HEK293 (cell line): ENCODE data around the gene NEUROG3.

ENCODE experiments used
- CTCF ChIA-PET: fragments of 350-600 bp; formaldehyde crosslinking; extraction: SDS; loops from one replicate; lab custom pipeline; 2021; ENCODE audit warnings: antibody characterized with exemption; lab: Yijun Ruan, JAX
- POLR2A ChIA-PET: fragments of 300-600 bp; formaldehyde crosslinking; extraction: SDS; loops from one replicate; lab custom pipeline; 2020; ENCODE audit warnings: antibody characterized with exemption, inconsistent platforms; lab: Yijun Ruan, JAX
- H3K27ac ChIP-seq: fragments of 200-500 bp; sonication (Bioruptor generic); 2 replicates; pipeline ENCODE4 v1.5.1; 2014; ENCODE audit warnings: low read depth, low read length, control low read depth, inconsistent platforms; ENCODE audit errors: extremely low read depth
- H3K36me3 ChIP-seq, 2 experiments: fragments of 200-500 bp in 1 of 2; sonication (Bioruptor generic) in 1 of 2; 1 replicate in 1 of 2; 2 replicates in 1 of 2; pipeline ENCODE4 v1.5.1; 2014 to 2017; ENCODE audit warnings: inconsistent platforms in 2 of 2, low read length in 2 of 2; ENCODE audit not compliant: control insufficient read depth in 2 of 2, insufficient read depth in 1 of 2
- H3K4me1 ChIP-seq: fragments of 200-500 bp; sonication (Bioruptor generic); 2 replicates; pipeline ENCODE4 v1.5.1; 2014; ENCODE audit warnings: mild to moderate bottlenecking, low read length, inconsistent platforms; ENCODE audit not compliant: control insufficient read depth, insufficient read depth
- H3K4me3 ChIP-seq: 2 replicates; pipeline ENCODE4 v1.5.1; 2011; ENCODE audit warnings: low read depth, mild to moderate bottlenecking, control low read depth, low read length, moderate library complexity
- H3K9me3 ChIP-seq: fragments of 200-500 bp; sonication (Bioruptor generic); 2 replicates; pipeline ENCODE4 v1.5.1; 2014; ENCODE audit warnings: low read depth, low read length, inconsistent platforms; ENCODE audit not compliant: control insufficient read depth, insufficient read depth
- HOXD13 ChIP-seq: sonication (generic); formaldehyde crosslinking; IDR thresholded peaks from 2 replicates; pipeline ENCODE4 v1.8.0; 2022; ENCODE audit warnings: missing genetic modification reagents, borderline replicate concordance
- SCRT2 ChIP-seq: fragments of 450-650 bp; formaldehyde crosslinking; IDR thresholded peaks from 2 replicates; pipeline ENCODE4 v1.5.1; 2016; ENCODE audit warnings: missing biosample characterization, missing genetic modification characterization
- TRIM28 ChIP-seq: IDR thresholded peaks from 2 replicates; pipeline ENCODE4 v1.6.1; 2011; ENCODE audit warnings: low read length, control low read depth, borderline replicate concordance
- ZEB2 ChIP-seq: fragments of 450-650 bp; formaldehyde crosslinking; IDR thresholded peaks from 2 replicates; pipeline ENCODE4 v1.5.1; 2016; ENCODE audit warnings: missing biosample characterization, missing genetic modification characterization
- ZIC2 ChIP-seq: fragments of 450-650 bp; formaldehyde crosslinking; IDR thresholded peaks from 2 replicates; pipeline ENCODE4 v1.5.1; 2016; ENCODE audit warnings: missing biosample characterization, missing genetic modification characterization
- ZNF221 ChIP-seq: fragments of 450-650 bp; formaldehyde crosslinking; IDR thresholded peaks from 2 replicates; pipeline ENCODE4 v1.5.1; 2017; ENCODE audit warnings: missing biosample characterization, missing genetic modification characterization, borderline replicate concordance
- ZNF391 ChIP-seq: fragments of 450-650 bp; formaldehyde crosslinking; IDR thresholded peaks from 2 replicates; pipeline ENCODE4 v1.5.1; 2016; ENCODE audit warnings: low read depth, missing biosample characterization, missing genetic modification characterization, borderline replicate concordance
- ZNF48 ChIP-seq: fragments of 450-650 bp; formaldehyde crosslinking; IDR thresholded peaks from 2 replicates; pipeline ENCODE4 v1.5.1; 2016; ENCODE audit warnings: missing biosample characterization, missing genetic modification characterization
- ZNF626 ChIP-seq: fragments of 450-650 bp; sonication (Bioruptor Pico); formaldehyde crosslinking; IDR thresholded peaks from 2 replicates; pipeline ENCODE4 v1.5.1; 2018; ENCODE audit warnings: missing biosample characterization, missing genetic modification characterization, inconsistent platforms
- ZNF791 ChIP-seq: fragments of 450-650 bp; formaldehyde crosslinking; IDR thresholded peaks from 2 replicates; pipeline ENCODE4 v1.5.1; 2016; ENCODE audit warnings: missing biosample characterization, missing genetic modification characterization
- ZNF837 ChIP-seq: fragments of 450-650 bp; formaldehyde crosslinking; IDR thresholded peaks from 2 replicates; pipeline ENCODE4 v1.5.1; 2016; ENCODE audit warnings: missing biosample characterization, missing genetic modification characterization
- TF ChIP-seq, protein P1 (sequence below): fragments of 450-650 bp; formaldehyde crosslinking; IDR thresholded peaks from 2 replicates; pipeline ENCODE4 v1.5.1; 2016; ENCODE audit warnings: missing biosample characterization, missing genetic modification characterization
- TF ChIP-seq, protein P2 (sequence below): fragments of 450-650 bp; formaldehyde crosslinking; IDR thresholded peaks from 2 replicates; pipeline ENCODE4 v1.5.1; 2017; ENCODE audit warnings: missing biosample characterization, missing genetic modification characterization
- TF ChIP-seq, protein P3 (sequence below): fragments of 450-650 bp; IDR thresholded peaks from 2 replicates; pipeline ENCODE4 v1.5.1; 2018; ENCODE audit warnings: missing biosample characterization, mild to moderate bottlenecking, missing genetic modification characterization
- TF ChIP-seq, protein P4 (sequence below): fragments of 450-650 bp; formaldehyde crosslinking; IDR thresholded peaks from 2 replicates; pipeline ENCODE4 v1.5.1; 2016; ENCODE audit warnings: missing biosample characterization, missing genetic modification characterization

NEUROG3 gene

DNA sequence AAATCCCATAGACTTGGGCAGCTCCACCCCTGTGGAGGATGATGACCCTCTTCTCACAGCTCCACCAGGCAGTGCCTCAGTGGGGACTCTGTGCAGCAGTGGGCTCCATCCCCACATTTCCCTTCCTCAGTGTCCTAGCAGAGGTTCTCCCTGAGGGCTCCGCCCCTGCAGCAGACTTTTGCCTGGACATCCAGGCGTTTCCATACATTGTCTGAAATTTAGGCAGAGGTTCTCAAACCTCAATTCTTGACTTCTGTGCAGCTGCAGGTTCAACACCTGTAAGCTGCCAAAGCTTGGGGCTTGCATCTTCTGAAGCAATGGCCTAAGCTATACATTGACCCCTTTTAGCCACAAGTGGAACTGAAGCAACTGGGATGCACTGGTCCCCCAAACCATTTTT, 31.8 kb downstream of the NEUROG3 start (continued):
- TF ChIP-seq, protein P1, sequence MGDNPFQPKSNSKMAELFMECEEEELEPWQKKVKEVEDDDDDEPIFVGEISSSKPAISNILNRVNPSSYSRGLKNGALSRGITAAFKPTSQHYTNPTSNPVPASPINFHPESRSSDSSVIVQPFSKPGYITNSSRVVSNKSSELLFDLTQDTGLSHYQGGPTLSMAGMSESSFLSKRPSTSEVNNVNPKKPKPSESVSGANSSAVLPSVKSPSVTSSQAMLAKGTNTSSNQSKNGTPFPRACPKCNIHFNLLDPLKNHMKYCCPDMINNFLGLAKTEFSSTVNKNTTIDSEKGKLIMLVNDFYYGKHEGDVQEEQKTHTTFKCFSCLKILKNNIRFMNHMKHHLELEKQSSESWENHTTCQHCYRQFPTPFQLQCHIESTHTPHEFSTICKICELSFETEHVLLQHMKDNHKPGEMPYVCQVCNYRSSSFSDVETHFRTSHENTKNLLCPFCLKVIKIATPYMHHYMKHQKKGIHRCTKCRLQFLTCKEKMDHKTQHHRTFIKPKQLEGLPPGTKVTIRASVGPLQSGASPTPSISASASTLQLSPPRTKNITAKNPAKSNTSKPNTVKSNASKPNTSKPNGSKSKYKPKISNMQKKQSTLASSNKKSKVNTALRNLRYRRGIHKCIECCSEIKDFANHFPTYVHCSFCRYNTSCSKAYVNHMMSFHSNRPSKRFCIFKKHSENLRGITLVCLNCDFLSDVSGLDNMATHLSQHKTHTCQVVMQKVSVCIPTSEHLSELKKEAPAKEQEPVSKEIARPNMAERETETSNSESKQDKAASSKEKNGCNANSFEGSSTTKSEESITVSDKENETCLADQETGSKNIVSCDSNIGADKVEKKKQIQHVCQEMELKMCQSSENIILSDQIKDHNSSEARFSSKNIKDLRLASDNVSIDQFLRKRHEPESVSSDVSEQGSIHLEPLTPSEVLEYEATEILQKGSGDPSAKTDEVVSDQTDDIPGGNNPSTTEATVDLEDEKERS: 0 out of 2 replicates have a peak, but pooled peaks have one; percentile 70
- TF ChIP-seq, protein P2, sequence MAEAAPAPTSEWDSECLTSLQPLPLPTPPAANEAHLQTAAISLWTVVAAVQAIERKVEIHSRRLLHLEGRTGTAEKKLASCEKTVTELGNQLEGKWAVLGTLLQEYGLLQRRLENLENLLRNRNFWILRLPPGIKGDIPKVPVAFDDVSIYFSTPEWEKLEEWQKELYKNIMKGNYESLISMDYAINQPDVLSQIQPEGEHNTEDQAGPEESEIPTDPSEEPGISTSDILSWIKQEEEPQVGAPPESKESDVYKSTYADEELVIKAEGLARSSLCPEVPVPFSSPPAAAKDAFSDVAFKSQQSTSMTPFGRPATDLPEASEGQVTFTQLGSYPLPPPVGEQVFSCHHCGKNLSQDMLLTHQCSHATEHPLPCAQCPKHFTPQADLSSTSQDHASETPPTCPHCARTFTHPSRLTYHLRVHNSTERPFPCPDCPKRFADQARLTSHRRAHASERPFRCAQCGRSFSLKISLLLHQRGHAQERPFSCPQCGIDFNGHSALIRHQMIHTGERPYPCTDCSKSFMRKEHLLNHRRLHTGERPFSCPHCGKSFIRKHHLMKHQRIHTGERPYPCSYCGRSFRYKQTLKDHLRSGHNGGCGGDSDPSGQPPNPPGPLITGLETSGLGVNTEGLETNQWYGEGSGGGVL (tag by site-specific recombination): no peak
- TF ChIP-seq TRIM28 (peak; percentile 83; the same call in 1 of the 2 replicates), ZEB2 (tag by site-specific recombination) (no peak), HOXD13 (CRISPR knock-in tag) (no peak), ZNF391 (tag by site-specific recombination) (no peak), ZNF837 (tag by site-specific recombination) (no peak), ZIC2 (tag by site-specific recombination) (no peak), ZNF626 (0 out of 2 replicates have a peak, but pooled peaks have one; percentile 23), ZNF791 (tag by site-specific recombination) (no peak), ZNF221 (tag by site-specific recombination) (no peak)
- TF ChIP-seq, protein P3, sequence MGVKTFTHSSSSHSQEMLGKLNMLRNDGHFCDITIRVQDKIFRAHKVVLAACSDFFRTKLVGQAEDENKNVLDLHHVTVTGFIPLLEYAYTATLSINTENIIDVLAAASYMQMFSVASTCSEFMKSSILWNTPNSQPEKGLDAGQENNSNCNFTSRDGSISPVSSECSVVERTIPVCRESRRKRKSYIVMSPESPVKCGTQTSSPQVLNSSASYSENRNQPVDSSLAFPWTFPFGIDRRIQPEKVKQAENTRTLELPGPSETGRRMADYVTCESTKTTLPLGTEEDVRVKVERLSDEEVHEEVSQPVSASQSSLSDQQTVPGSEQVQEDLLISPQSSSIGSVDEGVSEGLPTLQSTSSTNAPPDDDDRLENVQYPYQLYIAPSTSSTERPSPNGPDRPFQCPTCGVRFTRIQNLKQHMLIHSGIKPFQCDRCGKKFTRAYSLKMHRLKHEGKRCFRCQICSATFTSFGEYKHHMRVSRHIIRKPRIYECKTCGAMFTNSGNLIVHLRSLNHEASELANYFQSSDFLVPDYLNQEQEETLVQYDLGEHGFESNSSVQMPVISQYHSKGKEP (tag by site-specific recombination): no peak
- TF ChIP-seq, protein P4, sequence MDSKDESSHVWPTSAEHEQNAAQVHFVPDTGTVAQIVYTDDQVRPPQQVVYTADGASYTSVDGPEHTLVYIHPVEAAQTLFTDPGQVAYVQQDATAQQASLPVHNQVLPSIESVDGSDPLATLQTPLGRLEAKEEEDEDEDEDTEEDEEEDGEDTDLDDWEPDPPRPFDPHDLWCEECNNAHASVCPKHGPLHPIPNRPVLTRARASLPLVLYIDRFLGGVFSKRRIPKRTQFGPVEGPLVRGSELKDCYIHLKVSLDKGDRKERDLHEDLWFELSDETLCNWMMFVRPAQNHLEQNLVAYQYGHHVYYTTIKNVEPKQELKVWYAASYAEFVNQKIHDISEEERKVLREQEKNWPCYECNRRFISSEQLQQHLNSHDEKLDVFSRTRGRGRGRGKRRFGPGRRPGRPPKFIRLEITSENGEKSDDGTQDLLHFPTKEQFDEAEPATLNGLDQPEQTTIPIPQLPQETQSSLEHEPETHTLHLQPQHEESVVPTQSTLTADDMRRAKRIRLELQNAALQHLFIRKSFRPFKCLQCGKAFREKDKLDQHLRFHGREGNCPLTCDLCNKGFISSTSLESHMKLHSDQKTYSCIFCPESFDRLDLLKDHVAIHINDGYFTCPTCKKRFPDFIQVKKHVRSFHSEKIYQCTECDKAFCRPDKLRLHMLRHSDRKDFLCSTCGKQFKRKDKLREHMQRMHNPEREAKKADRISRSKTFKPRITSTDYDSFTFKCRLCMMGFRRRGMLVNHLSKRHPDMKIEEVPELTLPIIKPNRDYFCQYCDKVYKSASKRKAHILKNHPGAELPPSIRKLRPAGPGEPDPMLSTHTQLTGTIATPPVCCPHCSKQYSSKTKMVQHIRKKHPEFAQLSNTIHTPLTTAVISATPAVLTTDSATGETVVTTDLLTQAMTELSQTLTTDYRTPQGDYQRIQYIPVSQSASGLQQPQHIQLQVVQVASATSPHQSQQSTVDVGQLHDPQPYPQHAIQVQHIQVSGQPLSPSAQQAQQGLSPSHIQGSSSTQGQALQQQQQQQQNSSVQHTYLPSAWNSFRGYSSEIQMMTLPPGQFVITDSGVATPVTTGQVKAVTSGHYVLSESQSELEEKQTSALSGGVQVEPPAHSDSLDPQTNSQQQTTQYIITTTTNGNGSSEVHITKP: no peak
- TF ChIP-seq, all 188 proteins: peak for 5

DNA sequence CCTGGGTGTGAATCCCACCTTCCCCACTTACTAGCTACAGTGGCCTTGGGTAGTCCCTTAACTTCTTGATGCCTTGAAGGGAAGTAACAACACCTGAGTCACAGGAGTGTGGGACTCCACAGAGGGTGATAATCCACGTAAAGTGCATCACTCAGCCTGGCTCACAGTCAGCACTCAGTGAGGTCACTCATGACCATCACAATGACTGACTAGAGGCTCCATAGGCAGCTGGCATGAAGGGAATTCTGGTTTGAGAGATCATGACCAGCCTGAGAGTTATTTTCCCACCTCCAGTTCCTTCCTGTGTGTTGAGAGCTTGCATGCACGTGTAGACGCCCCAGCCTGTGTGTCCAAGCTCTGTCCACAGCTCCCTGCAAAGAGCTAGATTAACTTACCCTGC, 34.8 kb downstream of the NEUROG3 start:
- no peak for TF ChIP-seq SCRT2 (tag by site-specific recombination)
- TF ChIP-seq ZNF48: no peak
- TF ChIP-seq, all 188 proteins: peak for 0
- Histone ChIP-seq H3K27ac (no peak overlapping the region), H3K4me3 (no peak overlapping the region), H3K4me1 (no peaks in the 10 kb centered on the region), H3K9me3 (no peaks in the 10 kb centered on the region; the same call in 1 of the 2 replicates), H3K36me3 (no peaks in the 10 kb centered on the region)
- POLR2A ChIA-PET: no interaction called here
- CTCF ChIA-PET: interaction anchor here (0.5 kb wide), 1 partner anchor 23 kb away, joined by 3 read pairs; no protein-coding TSS in a partner anchor
